ENCODE data around the gene CRACDL.
A peak's percentile ranks its signal among the peaks of the same experiment; 100 is the strongest.
"Not testable (repeated sequence)": the region's sequence is repeated elsewhere in the genome, so short reads cannot be mapped to it uniquely, and the experiment has no call there.

The CRACDL gene

GRCh38 chr2:98880266-98881152 is 55.5 kb downstream of the CRACDL start:
- TF ChIP-seq, protein P1, sequence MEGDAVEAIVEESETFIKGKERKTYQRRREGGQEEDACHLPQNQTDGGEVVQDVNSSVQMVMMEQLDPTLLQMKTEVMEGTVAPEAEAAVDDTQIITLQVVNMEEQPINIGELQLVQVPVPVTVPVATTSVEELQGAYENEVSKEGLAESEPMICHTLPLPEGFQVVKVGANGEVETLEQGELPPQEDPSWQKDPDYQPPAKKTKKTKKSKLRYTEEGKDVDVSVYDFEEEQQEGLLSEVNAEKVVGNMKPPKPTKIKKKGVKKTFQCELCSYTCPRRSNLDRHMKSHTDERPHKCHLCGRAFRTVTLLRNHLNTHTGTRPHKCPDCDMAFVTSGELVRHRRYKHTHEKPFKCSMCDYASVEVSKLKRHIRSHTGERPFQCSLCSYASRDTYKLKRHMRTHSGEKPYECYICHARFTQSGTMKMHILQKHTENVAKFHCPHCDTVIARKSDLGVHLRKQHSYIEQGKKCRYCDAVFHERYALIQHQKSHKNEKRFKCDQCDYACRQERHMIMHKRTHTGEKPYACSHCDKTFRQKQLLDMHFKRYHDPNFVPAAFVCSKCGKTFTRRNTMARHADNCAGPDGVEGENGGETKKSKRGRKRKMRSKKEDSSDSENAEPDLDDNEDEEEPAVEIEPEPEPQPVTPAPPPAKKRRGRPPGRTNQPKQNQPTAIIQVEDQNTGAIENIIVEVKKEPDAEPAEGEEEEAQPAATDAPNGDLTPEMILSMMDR (IDR thresholded peaks at IDR 0.05; ENCODE audit: insufficient read depth, low read depth, low read length, missing control alignments), result no peak
- no peak overlapping the region for H3K4me3 ChIP-seq (ENCODE audit: low read depth, low read length)
- no peak for DNase-seq (ENCODE audit: low read depth)

DNA sequence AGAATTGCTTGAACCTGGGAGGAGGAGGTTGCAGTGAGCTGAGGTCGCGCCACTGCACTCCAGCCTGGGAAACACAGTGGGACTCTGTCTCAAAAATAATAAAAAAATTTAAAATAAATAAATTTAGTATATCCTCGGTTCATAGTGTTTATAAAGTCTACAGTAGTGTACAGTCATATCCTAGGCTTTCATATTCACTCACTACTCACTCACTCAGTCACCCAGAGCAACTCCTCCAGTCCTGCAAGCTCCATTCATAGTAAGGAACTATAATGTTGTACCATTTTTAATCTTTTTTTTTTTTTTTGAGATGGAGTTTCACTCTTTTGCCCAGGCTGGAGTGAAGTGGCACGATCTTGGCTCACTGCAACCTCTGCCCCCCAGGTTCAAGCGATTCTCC is 58.4 kb downstream of the CRACDL start:
- not testable (repeated sequence) for H3K4me3 ChIP-seq (ENCODE audit: low read depth, low read length); DNase-seq (ENCODE audit: low read depth)

- H3K4me3 ChIP-seq (ENCODE audit: low read depth, low read length), result no peak overlapping the region
- DNase-seq (ENCODE audit: low read depth), result no peak
- TF ChIP-seq, protein P1 (IDR thresholded peaks at IDR 0.05; ENCODE audit: insufficient read depth, low read depth, low read length, missing control alignments), result no peak
These were observed 59.3 kb downstream of the CRACDL start for GRCh38 chr2:98876741-98877140.

GRCh38 chr2:98875746-98876145 is 60.3 kb downstream of the CRACDL start:
- no peak for DNase-seq (ENCODE audit: low read depth)
- TF ChIP-seq, protein P1 (IDR thresholded peaks at IDR 0.05; ENCODE audit: insufficient read depth, low read depth, low read length, missing control alignments), result no peak
- no peak overlapping the region for H3K4me3 ChIP-seq (ENCODE audit: low read depth, low read length)

DNA sequence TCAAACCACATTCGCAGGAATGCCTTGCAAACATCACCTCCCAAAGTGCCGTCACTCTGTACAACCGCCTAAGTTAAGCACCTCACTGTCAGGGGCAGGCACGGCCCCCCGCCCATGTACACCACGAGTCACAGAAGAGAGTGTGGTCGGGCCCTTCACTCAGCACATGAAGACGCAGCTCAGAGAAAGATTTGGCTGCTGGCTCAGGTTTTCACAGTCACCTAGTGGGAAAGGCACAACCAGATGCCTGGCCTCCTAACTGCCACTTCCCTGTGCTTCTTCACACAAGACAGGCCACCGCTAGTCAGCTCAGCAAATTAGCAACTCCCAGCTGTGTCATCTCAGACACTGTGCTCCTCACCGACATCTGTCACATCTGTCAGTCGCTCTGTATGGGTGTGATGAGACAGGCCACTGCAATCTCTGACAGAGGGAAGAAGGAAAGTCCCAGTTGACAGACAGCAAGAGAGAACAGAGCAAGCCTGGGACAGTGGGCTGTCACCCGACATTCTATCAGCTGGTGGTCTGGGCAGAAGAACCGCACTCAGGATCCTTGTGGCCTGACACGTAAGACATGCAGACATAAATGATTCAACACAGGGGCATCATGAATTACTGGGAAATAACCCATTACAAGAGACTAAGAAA is 60.8 kb downstream of the CRACDL start:
- H3K4me3 ChIP-seq (ENCODE audit: low read depth, low read length), result no peak overlapping the region
- TF ChIP-seq, protein P1 (IDR thresholded peaks at IDR 0.05; ENCODE audit: insufficient read depth, low read depth, low read length, missing control alignments), result no peak
- peak; percentile 83 for DNase-seq (ENCODE audit: low read depth)

DNA sequence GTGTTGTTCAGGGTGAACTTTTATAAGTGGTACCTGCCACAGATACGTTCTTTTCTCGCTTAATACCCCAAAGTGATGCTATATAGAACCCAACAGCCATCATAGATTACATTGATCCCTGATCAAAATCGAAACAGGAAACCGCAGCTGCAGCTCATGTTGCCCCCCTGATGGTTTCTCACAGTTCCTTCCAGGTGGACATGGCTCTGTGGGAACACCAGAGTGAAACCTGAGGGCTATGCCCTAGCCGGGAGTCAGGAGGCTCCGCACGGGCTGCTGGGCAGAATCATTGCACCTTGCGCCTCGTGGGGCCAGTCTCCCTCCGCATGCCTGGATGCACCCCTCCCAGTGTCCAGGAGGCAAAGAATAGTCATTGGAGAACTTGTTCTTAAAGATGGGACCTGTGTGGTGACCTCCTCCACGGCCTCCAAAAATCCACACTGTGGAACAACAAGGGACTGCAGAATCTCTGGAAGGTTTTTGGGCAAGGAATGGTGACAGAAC is 61.8 kb downstream of the CRACDL start:
- TF ChIP-seq, protein P1 (IDR thresholded peaks at IDR 0.05; ENCODE audit: insufficient read depth, low read depth, low read length, missing control alignments), result no peak
- H3K4me3 ChIP-seq (ENCODE audit: low read depth, low read length), result no peak overlapping the region
- no peak for DNase-seq (ENCODE audit: low read depth)

- TF ChIP-seq, protein P1 (IDR thresholded peaks at IDR 0.05; ENCODE audit: insufficient read depth, low read depth, low read length, missing control alignments), result no peak
- no peak for DNase-seq (ENCODE audit: low read depth)
- H3K4me3 ChIP-seq (ENCODE audit: low read depth, low read length), result no peak overlapping the region
These were observed 63.5 kb downstream of the CRACDL start for GRCh38 chr2:98872526-98872925.

Data from GM12865 (cell line).